Vagina (tissue), 2 donors: Measurements from ENCODE around the gene PACRG.

ENCODE experiments used
- POLR2A ChIP-seq, 2 donors: fragments of 450-650 bp; IDR thresholded peaks; one replicate each; pipeline ENCODE4 v1.6.1; 2017; ENCODE audit warnings: antibody characterized with exemption in 2 of 2, mild to moderate bottlenecking in 2 of 2, moderate library complexity in 2 of 2
- TF ChIP-seq, protein P1 (sequence below), 3 experiments: fragments of 450-650 bp in 2 of 3; fragments of 200-600 bp in 1 of 3; sonication (generic) in 1 of 3; IDR thresholded peaks; one replicate each; pipeline ENCODE4 v1.5.1; 2017 to 2019; ENCODE audit warnings: antibody characterized with exemption in 3 of 3, mild to moderate bottlenecking in 2 of 3, moderate library complexity in 2 of 3

DNA sequence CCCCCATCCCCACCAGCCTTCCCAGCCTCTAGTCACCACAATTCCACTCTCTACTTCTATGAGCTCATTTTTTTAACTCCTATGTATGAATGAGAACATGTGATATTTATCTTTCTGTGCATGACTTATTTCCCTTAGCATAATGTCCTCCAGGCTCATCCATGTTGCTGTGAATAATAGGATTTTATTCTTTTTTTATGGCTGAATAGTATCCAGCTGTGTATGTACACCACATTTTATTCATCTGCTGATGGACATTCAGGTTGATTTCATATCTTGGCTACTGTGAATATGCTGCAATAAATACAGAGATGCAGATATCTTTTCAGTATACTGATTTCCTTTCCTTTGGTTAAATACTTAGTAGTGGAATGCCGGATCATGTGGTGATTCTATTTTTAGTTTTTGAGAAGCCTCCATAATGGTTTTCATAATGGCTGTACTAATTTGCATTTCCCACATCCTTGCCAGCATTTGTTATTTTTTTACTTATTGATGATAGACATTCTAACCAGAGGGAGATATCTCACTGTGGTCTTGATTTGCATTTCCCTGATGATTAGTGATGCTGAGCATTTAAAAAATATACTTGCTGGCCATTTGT lies 194.9 kb downstream of the PACRG start:
- TF ChIP-seq, protein P1, sequence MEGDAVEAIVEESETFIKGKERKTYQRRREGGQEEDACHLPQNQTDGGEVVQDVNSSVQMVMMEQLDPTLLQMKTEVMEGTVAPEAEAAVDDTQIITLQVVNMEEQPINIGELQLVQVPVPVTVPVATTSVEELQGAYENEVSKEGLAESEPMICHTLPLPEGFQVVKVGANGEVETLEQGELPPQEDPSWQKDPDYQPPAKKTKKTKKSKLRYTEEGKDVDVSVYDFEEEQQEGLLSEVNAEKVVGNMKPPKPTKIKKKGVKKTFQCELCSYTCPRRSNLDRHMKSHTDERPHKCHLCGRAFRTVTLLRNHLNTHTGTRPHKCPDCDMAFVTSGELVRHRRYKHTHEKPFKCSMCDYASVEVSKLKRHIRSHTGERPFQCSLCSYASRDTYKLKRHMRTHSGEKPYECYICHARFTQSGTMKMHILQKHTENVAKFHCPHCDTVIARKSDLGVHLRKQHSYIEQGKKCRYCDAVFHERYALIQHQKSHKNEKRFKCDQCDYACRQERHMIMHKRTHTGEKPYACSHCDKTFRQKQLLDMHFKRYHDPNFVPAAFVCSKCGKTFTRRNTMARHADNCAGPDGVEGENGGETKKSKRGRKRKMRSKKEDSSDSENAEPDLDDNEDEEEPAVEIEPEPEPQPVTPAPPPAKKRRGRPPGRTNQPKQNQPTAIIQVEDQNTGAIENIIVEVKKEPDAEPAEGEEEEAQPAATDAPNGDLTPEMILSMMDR (IDR thresholded peaks at IDR 0.05) = no peak
- no peak for TF ChIP-seq POLR2A (IDR thresholded peaks at IDR 0.05)
